T follicular helper cell (primary cell): ENCODE results near the gene CLDN7.
A peak's percentile ranks its signal among the peaks of the same experiment; 100 is the strongest.

ENCODE experiments used
- DNase-seq: peaks from one replicate; pipeline ENCODE4 v3.0.0-alpha.2; 2020; ENCODE audit warnings: low read depth

The CLDN7 gene

GRCh38 chr17:7289256-7290032 lies 27.2 kb upstream of the CLDN7 start:
- no peak for DNase-seq

GRCh38 chr17:7285679-7286078 lies 23.4 kb upstream of the CLDN7 start:
- DNase-seq, result no peak

GRCh38 chr17:7284911-7285310 lies 22.6 kb upstream of the CLDN7 start:
- DNase-seq, result no peak

GRCh38 chr17:7283471-7284216 lies 21.4 kb upstream of the CLDN7 start:
- no peak for DNase-seq

- no peak for DNase-seq
These were observed 20.6 kb upstream of the CLDN7 start for GRCh38 chr17:7282752-7283321.

GRCh38 chr17:7281953-7282751 lies 19.9 kb upstream of the CLDN7 start:
- no peak for DNase-seq

GRCh38 chr17:7281074-7281952 lies 19.0 kb upstream of the CLDN7 start, which contains the start of gene SLC2A4:
TSS of gene SLC2A4 (plus strand) at chr17:7281718. CDS start at chr17:7281935, 217 bp downstream.
- DNase-seq, result peak; percentile 66

GRCh38 chr17:7280519-7281073 lies 18.3 kb upstream of the CLDN7 start:
- peak; percentile 71 for DNase-seq

- DNase-seq, result no peak
These were observed 17.2 kb upstream of the CLDN7 start for GRCh38 chr17:7279448-7279847.

GRCh38 chr17:7266784-7267183 lies 4.5 kb upstream of the CLDN7 start:
- no peak for DNase-seq

- no peak for DNase-seq
These were observed 1.5 kb upstream of the CLDN7 start for GRCh38 chr17:7263801-7264078.

- DNase-seq, result no peak
These were observed 890 bp upstream of the CLDN7 start for GRCh38 chr17:7262935-7263800.

GRCh38 chr17:7261379-7262191 lies 693 bp downstream of the CLDN7 start:
- DNase-seq, result no peak

- no peak for DNase-seq
These were observed 1.5 kb downstream of the CLDN7 start for GRCh38 chr17:7260651-7261378.

- no peak for DNase-seq
These were observed 2.1 kb downstream of the CLDN7 start for GRCh38 chr17:7260151-7260550.

- DNase-seq, result no peak
These were observed 2.8 kb downstream of the CLDN7 start for GRCh38 chr17:7259555-7259889.

GRCh38 chr17:7258731-7259554 lies 3.3 kb downstream of the CLDN7 start:
- DNase-seq, result no peak
